HL-60 (cell line): ENCODE results near the gene XYLT1.

Experiments
- DNase-seq, 2 experiments: peaks; one replicate each; pipeline ENCODE4 v3.0.0-alpha.2; 2010 to 2020; ENCODE audit warnings: low read depth in 1 of 2, low spot score in 1 of 2
- H3K27ac ChIP-seq: fragments of 250-450 bp; sonication (Bioruptor Pico); replicated peaks from 2 replicates; pipeline ENCODE4 v1.5.1; 2020; ENCODE audit warnings: mild to moderate bottlenecking, moderate library complexity
- H3K27me3 ChIP-seq: fragments of 250-450 bp; sonication (Bioruptor Pico); 2 replicates; pipeline ENCODE4 v1.5.1; 2021; ENCODE audit warnings: mild to moderate bottlenecking, moderate library complexity; ENCODE audit not compliant: insufficient read depth, poor library complexity, severe bottlenecking
- H3K4me3 ChIP-seq: replicated peaks from 2 replicates; pipeline ENCODE4 v1.5.1; 2011; ENCODE audit warnings: mild to moderate bottlenecking, control low read depth, low read length; ENCODE audit not compliant: insufficient read depth
- CTCF ChIP-seq: IDR thresholded peaks from one replicate; pipeline ENCODE4 v1.5.1; 2011; ENCODE audit warnings: low read length, control low read depth, inconsistent platforms; ENCODE audit not compliant: insufficient read depth
- GABPA ChIP-seq: IDR thresholded peaks from 2 replicates; pipeline ENCODE4 v1.6.1; 2012; ENCODE audit warnings: low read depth
- POLR2AphosphoS5 ChIP-seq: IDR thresholded peaks from 2 replicates; pipeline ENCODE4 v1.6.1; 2012; ENCODE audit warnings: low read depth
- REST ChIP-seq: IDR thresholded peaks from 2 replicates; pipeline ENCODE4 v1.6.1; 2012; ENCODE audit warnings: low read depth; ENCODE audit not compliant: insufficient replicate concordance
- SPI1 ChIP-seq: IDR thresholded peaks from 2 replicates; pipeline ENCODE4 v1.6.1; 2012; ENCODE audit warnings: low read depth, mild to moderate bottlenecking, borderline replicate concordance

The XYLT1 gene

GRCh38 chr16:17426451-17426850 lies 44.3 kb downstream of the XYLT1 start:
- H3K27me3 ChIP-seq = no peaks in the 10 kb centered on the region
- TF ChIP-seq GABPA (no peak), CTCF (no peak), POLR2AphosphoS5 (no peak), REST (no peak), SPI1 (no peak)
- DNase-seq = no peak
- H3K4me3 ChIP-seq = no peak overlapping the region
- no peak overlapping the region for H3K27ac ChIP-seq

GRCh38 chr16:17424771-17425170 lies 46.0 kb downstream of the XYLT1 start:
- no peak for TF ChIP-seq REST
- no peak for TF ChIP-seq POLR2AphosphoS5
- no peak for TF ChIP-seq GABPA
- no peak for TF ChIP-seq CTCF
- no peak for TF ChIP-seq SPI1
- DNase-seq = no peak
- Histone ChIP-seq H3K27ac (no peak overlapping the region), H3K27me3 (no peaks in the 10 kb centered on the region), H3K4me3 (no peak overlapping the region)

GRCh38 chr16:17423221-17423620 lies 47.5 kb downstream of the XYLT1 start:
- no peak overlapping the region for H3K27ac ChIP-seq
- no peak for DNase-seq
- TF ChIP-seq SPI1 = no peak
- TF ChIP-seq POLR2AphosphoS5 = no peak
- no peaks in the 10 kb centered on the region for H3K27me3 ChIP-seq
- no peak overlapping the region for H3K4me3 ChIP-seq

- no peak for DNase-seq
- no peak overlapping the region for H3K27ac ChIP-seq
- TF ChIP-seq CTCF (no peak), GABPA (no peak), POLR2AphosphoS5 (no peak), REST (no peak), SPI1 (no peak)
- H3K27me3 ChIP-seq = no peaks in the 10 kb centered on the region
- H3K4me3 ChIP-seq = no peak overlapping the region
These were observed 49.9 kb downstream of the XYLT1 start for GRCh38 chr16:17420816-17421215.
